ENCODE measurements around the gene HS3ST1.

GRCh38 chr4:11420327-11420726, 8.4 kb downstream of the HS3ST1 start:
- TF ChIP-seq CTCF (IDR thresholded peaks at IDR 0.05; ENCODE audit: low read depth, low read length, poor library complexity, severe bottlenecking) (no peak), EZH2phosphoT487 (IDR thresholded peaks at IDR 0.05; ENCODE audit: borderline replicate concordance, low read length) (no peak)

Data from DOHH2 (cell line).